NB4 (cell line): ENCODE measurements around the gene ZNF624.

Experiments used
- POLR2A ChIP-seq: IDR thresholded peaks from 2 replicates; pipeline ENCODE4 v1.6.1; 2011; ENCODE audit warnings: mild to moderate bottlenecking; ENCODE audit not compliant: insufficient read length; ENCODE audit errors: extremely low read depth
- TF ChIP-seq, protein P1 (sequence below): IDR thresholded peaks from one replicate; pipeline ENCODE4 v1.5.1; 2012; ENCODE audit warnings: low read depth, low read length

- TF ChIP-seq, protein P1, sequence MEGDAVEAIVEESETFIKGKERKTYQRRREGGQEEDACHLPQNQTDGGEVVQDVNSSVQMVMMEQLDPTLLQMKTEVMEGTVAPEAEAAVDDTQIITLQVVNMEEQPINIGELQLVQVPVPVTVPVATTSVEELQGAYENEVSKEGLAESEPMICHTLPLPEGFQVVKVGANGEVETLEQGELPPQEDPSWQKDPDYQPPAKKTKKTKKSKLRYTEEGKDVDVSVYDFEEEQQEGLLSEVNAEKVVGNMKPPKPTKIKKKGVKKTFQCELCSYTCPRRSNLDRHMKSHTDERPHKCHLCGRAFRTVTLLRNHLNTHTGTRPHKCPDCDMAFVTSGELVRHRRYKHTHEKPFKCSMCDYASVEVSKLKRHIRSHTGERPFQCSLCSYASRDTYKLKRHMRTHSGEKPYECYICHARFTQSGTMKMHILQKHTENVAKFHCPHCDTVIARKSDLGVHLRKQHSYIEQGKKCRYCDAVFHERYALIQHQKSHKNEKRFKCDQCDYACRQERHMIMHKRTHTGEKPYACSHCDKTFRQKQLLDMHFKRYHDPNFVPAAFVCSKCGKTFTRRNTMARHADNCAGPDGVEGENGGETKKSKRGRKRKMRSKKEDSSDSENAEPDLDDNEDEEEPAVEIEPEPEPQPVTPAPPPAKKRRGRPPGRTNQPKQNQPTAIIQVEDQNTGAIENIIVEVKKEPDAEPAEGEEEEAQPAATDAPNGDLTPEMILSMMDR = no peak
- no peak for TF ChIP-seq POLR2A
These were observed 743 bp downstream of the ZNF624 start for GRCh38 chr17:16652847-16653366.
